ENCODE data around the gene DNAJB9.

DNAJB9 gene

GRCh38 chr7:108581655-108582491 lies 12.2 kb downstream of the DNAJB9 start:
- Mint-ChIP-seq H3K27ac (no peak overlapping the region), H3K36me3 (ENCODE audit: low read depth) (peaks cover 39% of the 10 kb centered on the region), H3K4me1 (ENCODE audit: low read depth) (peaks cover under 1% of the 10 kb centered on the region), H3K4me3 (no peak overlapping the region), H3K9me3 (peaks cover 5% of the 10 kb centered on the region), H3K27me3 (no peaks in the 10 kb centered on the region)
- DNase-seq, result no peak

- Mint-ChIP-seq H3K4me3 (no peak overlapping the region), H3K27ac (no peak overlapping the region), H3K27me3 (no peaks in the 10 kb centered on the region), H3K36me3 (ENCODE audit: low read depth) (peaks cover 19% of the 10 kb centered on the region), H3K4me1 (ENCODE audit: low read depth) (no peaks in the 10 kb centered on the region), H3K9me3 (peaks cover 3% of the 10 kb centered on the region)
- no peak for DNase-seq
These were observed 14.5 kb downstream of the DNAJB9 start for GRCh38 chr7:108584211-108584610.

DNA sequence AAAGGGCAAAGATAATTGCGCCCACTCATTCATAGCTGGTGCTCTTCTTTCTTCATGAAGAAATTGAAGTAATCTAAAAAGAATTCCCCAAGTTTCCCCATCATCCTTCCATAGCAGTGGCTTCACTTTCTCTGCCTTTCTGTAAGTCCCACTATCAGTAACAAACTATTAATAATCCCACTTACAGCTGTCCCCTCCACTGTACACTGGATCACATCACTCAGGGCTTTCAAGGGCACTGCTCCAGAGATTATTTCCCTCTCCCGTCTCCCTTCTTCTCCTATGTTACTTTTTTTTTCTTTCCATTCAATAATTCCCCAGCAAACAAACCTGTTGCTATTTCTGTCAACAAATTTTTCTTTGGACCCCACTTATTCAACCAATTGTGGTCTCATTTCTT lies 16.2 kb downstream of the DNAJB9 start:
- no peaks in the 10 kb centered on the region for H3K9me3 Mint-ChIP-seq
- H3K4me1 Mint-ChIP-seq (ENCODE audit: low read depth), result no peaks in the 10 kb centered on the region
- no peak overlapping the region for H3K4me3 Mint-ChIP-seq
- no peaks in the 10 kb centered on the region for H3K27me3 Mint-ChIP-seq
- peaks cover 4% of the 10 kb centered on the region for H3K36me3 Mint-ChIP-seq (ENCODE audit: low read depth)
- no peak overlapping the region for H3K27ac Mint-ChIP-seq
- DNase-seq, result no peak

DNA sequence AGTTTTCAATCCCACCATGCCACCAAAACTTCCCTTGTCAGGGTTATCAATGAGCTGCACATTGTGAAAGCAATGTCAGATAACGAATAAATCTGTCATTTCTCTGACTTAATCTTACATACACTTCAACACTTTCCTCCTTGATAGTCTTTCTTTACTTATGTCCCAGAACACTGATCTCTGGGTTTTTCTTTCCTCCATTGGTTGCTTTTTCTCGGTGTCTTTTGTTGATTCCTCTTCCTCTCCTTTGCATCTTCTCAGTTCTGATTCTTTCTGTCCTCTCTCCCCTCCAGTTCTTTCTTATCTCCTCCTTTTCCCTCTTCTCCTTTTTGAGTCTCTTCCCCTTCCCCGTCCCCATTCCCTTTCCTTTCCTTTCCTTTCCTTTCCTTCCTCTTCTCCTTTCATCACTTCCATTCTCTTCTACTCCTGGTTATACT lies 16.6 kb downstream of the DNAJB9 start:
- Mint-ChIP-seq H3K27me3 (no peaks in the 10 kb centered on the region), H3K4me1 (ENCODE audit: low read depth) (no peaks in the 10 kb centered on the region), H3K9me3 (no peaks in the 10 kb centered on the region), H3K27ac (no peak overlapping the region), H3K4me3 (no peak overlapping the region), H3K36me3 (ENCODE audit: low read depth) (no peaks in the 10 kb centered on the region)
- DNase-seq, result no peak

- H3K4me3 Mint-ChIP-seq, result no peak overlapping the region
These were observed 19.5 kb downstream of the DNAJB9 start for GRCh38 chr7:108589199-108589598.

GRCh38 chr7:108589874-108590273 lies 20.2 kb downstream of the DNAJB9 start:
- H3K27me3 Mint-ChIP-seq, result no peaks in the 10 kb centered on the region
- no peaks in the 10 kb centered on the region for H3K36me3 Mint-ChIP-seq (ENCODE audit: low read depth)
- H3K4me1 Mint-ChIP-seq (ENCODE audit: low read depth), result no peaks in the 10 kb centered on the region
- H3K9me3 Mint-ChIP-seq, result no peaks in the 10 kb centered on the region
- DNase-seq, result no peak
- H3K4me3 Mint-ChIP-seq, result no peak overlapping the region
- H3K27ac Mint-ChIP-seq, result no peak overlapping the region

More at GRCh38 chr7:108589199-108589598, 19.5 kb downstream of the DNAJB9 start:
- Mint-ChIP-seq H3K9me3 (no peaks in the 10 kb centered on the region), H3K27ac (no peak overlapping the region), H3K36me3 (ENCODE audit: low read depth) (no peaks in the 10 kb centered on the region), H3K4me1 (ENCODE audit: low read depth) (no peaks in the 10 kb centered on the region), H3K27me3 (no peaks in the 10 kb centered on the region)
- DNase-seq, result no peak

GRCh38 chr7:108590606-108591005 lies 20.9 kb downstream of the DNAJB9 start:
- DNase-seq, result no peak
- Mint-ChIP-seq H3K36me3 (ENCODE audit: low read depth) (no peaks in the 10 kb centered on the region), H3K4me1 (ENCODE audit: low read depth) (no peaks in the 10 kb centered on the region), H3K9me3 (no peaks in the 10 kb centered on the region), H3K27ac (no peak overlapping the region), H3K27me3 (no peaks in the 10 kb centered on the region), H3K4me3 (no peak overlapping the region)

- H3K9me3 Mint-ChIP-seq, result no peaks in the 10 kb centered on the region
- H3K36me3 Mint-ChIP-seq (ENCODE audit: low read depth), result no peaks in the 10 kb centered on the region
- H3K4me3 Mint-ChIP-seq, result no peak overlapping the region
- no peak for DNase-seq
- no peaks in the 10 kb centered on the region for H3K4me1 Mint-ChIP-seq (ENCODE audit: low read depth)
- no peak overlapping the region for H3K27ac Mint-ChIP-seq
- H3K27me3 Mint-ChIP-seq, result no peaks in the 10 kb centered on the region
These were observed 23.1 kb downstream of the DNAJB9 start for GRCh38 chr7:108592646-108593201.

DNA sequence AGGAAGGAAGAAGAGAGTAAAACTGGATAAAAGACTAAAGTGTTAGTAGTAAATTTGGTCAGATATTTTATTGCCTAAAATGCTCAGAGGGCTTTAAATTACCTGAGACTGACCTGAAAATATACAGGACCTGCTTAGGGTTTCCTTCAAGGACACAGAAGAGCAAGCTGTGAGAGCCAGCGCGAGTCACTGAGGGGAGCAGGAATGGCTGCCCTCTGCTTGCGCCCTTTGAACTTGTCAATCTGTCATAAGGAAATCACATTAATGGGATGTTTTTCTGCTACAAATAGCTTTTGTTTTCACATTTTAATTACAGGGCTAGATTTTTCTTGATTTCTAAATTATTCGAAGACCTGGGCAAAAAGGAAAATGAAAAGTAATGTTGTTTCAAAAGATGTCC lies 26.9 kb downstream of the DNAJB9 start:
- no peaks in the 10 kb centered on the region for H3K9me3 Mint-ChIP-seq
- no peaks in the 10 kb centered on the region for H3K4me1 Mint-ChIP-seq (ENCODE audit: low read depth)
- H3K27me3 Mint-ChIP-seq, result peaks cover 25% of the 10 kb centered on the region
- no peak overlapping the region for H3K27ac Mint-ChIP-seq
- no peak for DNase-seq
- no peaks in the 10 kb centered on the region for H3K36me3 Mint-ChIP-seq (ENCODE audit: low read depth)
- H3K4me3 Mint-ChIP-seq, result no peak overlapping the region

GRCh38 chr7:108598153-108598552 lies 28.5 kb downstream of the DNAJB9 start:
- peaks cover 26% of the 10 kb centered on the region for H3K27me3 Mint-ChIP-seq
- H3K36me3 Mint-ChIP-seq (ENCODE audit: low read depth), result no peaks in the 10 kb centered on the region
- H3K27ac Mint-ChIP-seq, result no peak overlapping the region
- no peaks in the 10 kb centered on the region for H3K9me3 Mint-ChIP-seq
- H3K4me3 Mint-ChIP-seq, result no peak overlapping the region
- no peak for DNase-seq
- no peaks in the 10 kb centered on the region for H3K4me1 Mint-ChIP-seq (ENCODE audit: low read depth)

DNA sequence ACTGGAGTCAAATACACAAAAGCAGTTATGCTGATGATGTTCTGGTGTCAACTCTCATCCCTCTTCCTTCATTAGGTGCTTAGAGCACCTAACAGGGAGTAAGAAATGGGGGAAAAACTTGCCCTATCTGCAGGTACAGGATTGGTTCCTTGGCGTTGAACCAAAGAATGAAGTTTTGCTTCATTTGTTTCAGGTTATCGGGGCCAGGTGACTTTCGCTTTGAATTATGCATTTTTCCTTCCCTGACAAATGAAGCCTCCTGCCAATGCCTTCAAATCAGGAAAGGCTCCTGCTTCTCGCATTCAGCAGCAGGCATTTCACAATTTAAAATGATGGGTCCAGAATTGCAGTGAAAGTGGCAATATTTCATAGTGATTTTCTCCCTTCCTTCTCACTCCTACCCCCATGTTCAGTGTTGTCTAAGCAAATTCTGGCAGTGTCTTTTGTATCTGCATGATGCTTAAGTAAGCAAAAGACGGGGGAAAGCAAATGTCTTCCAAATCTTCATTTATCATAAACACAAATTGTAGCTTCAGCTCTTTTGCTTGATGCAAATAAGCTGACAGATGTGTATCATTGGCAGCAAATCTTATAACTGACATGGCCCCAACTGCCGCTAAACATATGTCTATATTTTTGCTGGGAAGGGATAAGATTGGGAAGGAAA lies 29.4 kb downstream of the DNAJB9 start:
- Mint-ChIP-seq H3K9me3 (no peaks in the 10 kb centered on the region), H3K4me1 (ENCODE audit: low read depth) (no peaks in the 10 kb centered on the region), H3K4me3 (no peak overlapping the region), H3K27me3 (peaks cover 26% of the 10 kb centered on the region), H3K27ac (no peak overlapping the region), H3K36me3 (ENCODE audit: low read depth) (no peaks in the 10 kb centered on the region)
- no peak for DNase-seq

DNA sequence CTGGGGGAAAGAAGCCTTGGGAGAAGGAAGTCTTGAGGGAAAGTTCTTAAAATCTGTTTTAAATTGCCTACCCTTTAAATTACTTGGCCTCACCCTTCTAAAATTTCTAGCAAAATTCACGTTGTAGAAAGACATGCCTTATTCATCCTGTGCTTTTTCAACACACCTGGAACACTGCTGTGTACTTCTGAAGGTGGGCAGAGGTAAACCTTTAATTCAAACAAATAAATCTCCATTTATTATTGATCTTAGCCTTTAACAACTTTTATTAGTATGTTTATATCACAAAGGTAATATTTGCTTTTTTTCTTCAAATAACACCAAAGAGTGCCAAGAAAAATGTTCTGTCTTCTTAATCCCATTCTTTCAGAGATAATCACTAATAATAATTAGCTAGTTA lies 30.7 kb downstream of the DNAJB9 start:
- H3K4me3 Mint-ChIP-seq, result no peak overlapping the region
- H3K36me3 Mint-ChIP-seq (ENCODE audit: low read depth), result no peaks in the 10 kb centered on the region
- no peak overlapping the region for H3K27ac Mint-ChIP-seq
- H3K27me3 Mint-ChIP-seq, result peaks cover 26% of the 10 kb centered on the region
- peaks cover 1% of the 10 kb centered on the region for H3K4me1 Mint-ChIP-seq (ENCODE audit: low read depth)
- H3K9me3 Mint-ChIP-seq, result no peaks in the 10 kb centered on the region
- no peak for DNase-seq

GRCh38 chr7:108603656-108604306 lies 34.1 kb downstream of the DNAJB9 start:
- peaks cover 22% of the 10 kb centered on the region for H3K27me3 Mint-ChIP-seq
- no peak for DNase-seq
- H3K9me3 Mint-ChIP-seq, result no peaks in the 10 kb centered on the region
- no peaks in the 10 kb centered on the region for H3K36me3 Mint-ChIP-seq (ENCODE audit: low read depth)
- H3K4me1 Mint-ChIP-seq (ENCODE audit: low read depth), result peaks cover 7% of the 10 kb centered on the region
- no peak overlapping the region for H3K4me3 Mint-ChIP-seq
- H3K27ac Mint-ChIP-seq, result no peak overlapping the region

DNA sequence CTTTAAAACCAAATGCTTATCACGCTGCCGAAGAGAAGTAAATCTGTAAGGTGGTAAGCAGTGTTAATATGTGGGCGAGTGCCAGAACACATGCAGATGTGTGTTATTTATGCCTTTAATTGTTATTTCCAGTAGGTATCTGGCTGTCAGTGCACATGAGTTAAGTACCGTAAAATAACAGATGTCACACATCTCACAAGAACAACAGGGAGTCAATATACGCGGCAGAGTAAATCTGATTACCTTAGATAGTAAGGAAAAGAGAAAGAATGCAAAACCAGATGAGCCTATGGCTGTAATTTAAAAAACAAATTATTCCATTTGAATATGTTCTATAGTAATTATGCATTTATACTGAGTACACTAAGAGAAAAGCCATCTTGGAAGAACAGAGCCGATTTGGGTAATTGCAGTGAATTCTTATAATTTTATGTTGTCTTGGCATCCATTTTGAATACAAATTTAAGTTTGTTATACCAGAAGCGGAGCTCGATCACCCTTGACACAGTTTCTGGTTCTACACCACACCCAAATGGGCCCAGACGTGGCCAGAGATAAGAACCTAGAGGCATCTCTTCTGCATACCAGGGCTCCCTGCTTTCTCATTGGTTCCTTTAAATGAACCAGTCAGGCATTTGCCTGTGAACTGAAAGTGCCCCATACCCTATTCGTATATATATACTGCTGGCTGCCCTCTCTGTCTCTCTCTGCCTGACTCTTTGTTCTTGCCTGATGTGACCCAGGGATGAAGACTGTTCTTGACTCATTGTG lies 34.8 kb downstream of the DNAJB9 start:
- no peaks in the 10 kb centered on the region for H3K9me3 Mint-ChIP-seq
- peaks cover 7% of the 10 kb centered on the region for H3K4me1 Mint-ChIP-seq (ENCODE audit: low read depth)
- DNase-seq, result no peak
- no peaks in the 10 kb centered on the region for H3K36me3 Mint-ChIP-seq (ENCODE audit: low read depth)
- peaks cover 15% of the 10 kb centered on the region for H3K27me3 Mint-ChIP-seq
- no peak overlapping the region for H3K27ac Mint-ChIP-seq
- H3K4me3 Mint-ChIP-seq, result no peak overlapping the region

Data from activated T-cell treated with anti-CD3 and anti-CD28 coated beads, Interleukin-2, amount 50 U/mL, for 24 hours (primary cell).